Osteoblast (primary cell): Measurements from ENCODE around the gene ARL16. TPM values are rescaled to one million over a fixed set of nuclear protein-coding genes. Genes with fewer than 3 reads are reported as not detected.

ENCODE experiments used
- DNase-seq: peaks from one replicate; pipeline ENCODE4 v3.0.0; 2011; ENCODE audit warnings: low spot score, mixed read lengths; ENCODE audit not compliant: insufficient read length; ENCODE audit errors: missing footprints
- H2AFZ ChIP-seq: 2 replicates; pipeline ENCODE4 v1.6.0; 2011; ENCODE audit warnings: mild to moderate bottlenecking, low read length
- H3K27ac ChIP-seq: 2 replicates; pipeline ENCODE4 v1.5.1; 2011; ENCODE audit warnings: mild to moderate bottlenecking, low read depth, low read length, moderate library complexity
- H3K27me3 ChIP-seq: 2 replicates; pipeline ENCODE4 v1.6.0; 2012; ENCODE audit warnings: mild to moderate bottlenecking, control low read depth, inconsistent platforms, low read length, moderate library complexity; ENCODE audit not compliant: insufficient read depth
- H3K36me3 ChIP-seq: 2 replicates; pipeline ENCODE4 v1.5.1; 2011; ENCODE audit warnings: mild to moderate bottlenecking, low read length, control low read depth, moderate library complexity; ENCODE audit not compliant: insufficient read depth
- H3K4me1 ChIP-seq: 2 replicates; pipeline ENCODE4 v1.5.1; 2011; ENCODE audit warnings: mild to moderate bottlenecking, low read length, control low read depth, moderate library complexity; ENCODE audit not compliant: insufficient read depth
- H3K4me2 ChIP-seq: 2 replicates; pipeline ENCODE4 v1.6.0; 2011; ENCODE audit warnings: mild to moderate bottlenecking, low read length; ENCODE audit not compliant: insufficient read depth
- H3K4me3 ChIP-seq: fragments of 200-600 bp; sonication (generic); 3 replicates; pipeline ENCODE4 v1.5.1; 2012; ENCODE audit warnings: mild to moderate bottlenecking, low read length, inconsistent platforms; ENCODE audit not compliant: insufficient read depth
- H3K79me2 ChIP-seq: 2 replicates; pipeline ENCODE4 v1.6.0; 2012; ENCODE audit warnings: mild to moderate bottlenecking, low read length, control low read depth, inconsistent platforms; ENCODE audit not compliant: insufficient read depth
- H3K9me3 ChIP-seq: 2 replicates; pipeline ENCODE4 v1.5.1; 2011; ENCODE audit warnings: low read depth, low read length, control low read depth
- H4K20me1 ChIP-seq: 2 replicates; pipeline ENCODE4 v1.6.0; 2012; ENCODE audit warnings: mild to moderate bottlenecking, low read length, control low read depth; ENCODE audit not compliant: insufficient read depth
- total RNA-seq: library from RNA; depleted of rRNA; stranded (reverse); fragments of >200 nt; gene quantifications from 2 replicates; pipeline ENCODE4 v1.2.3, GENCODE V29; 2012
- TF ChIP-seq, protein P1 (sequence below): IDR thresholded peaks from 2 replicates; pipeline ENCODE4 v1.5.1; 2011; ENCODE audit warnings: mild to moderate bottlenecking, low read depth, low read length, moderate library complexity; ENCODE audit errors: extremely low read depth

ARL16 gene
- total RNA-seq, 1 donor = 26.1 TPM

DNA sequence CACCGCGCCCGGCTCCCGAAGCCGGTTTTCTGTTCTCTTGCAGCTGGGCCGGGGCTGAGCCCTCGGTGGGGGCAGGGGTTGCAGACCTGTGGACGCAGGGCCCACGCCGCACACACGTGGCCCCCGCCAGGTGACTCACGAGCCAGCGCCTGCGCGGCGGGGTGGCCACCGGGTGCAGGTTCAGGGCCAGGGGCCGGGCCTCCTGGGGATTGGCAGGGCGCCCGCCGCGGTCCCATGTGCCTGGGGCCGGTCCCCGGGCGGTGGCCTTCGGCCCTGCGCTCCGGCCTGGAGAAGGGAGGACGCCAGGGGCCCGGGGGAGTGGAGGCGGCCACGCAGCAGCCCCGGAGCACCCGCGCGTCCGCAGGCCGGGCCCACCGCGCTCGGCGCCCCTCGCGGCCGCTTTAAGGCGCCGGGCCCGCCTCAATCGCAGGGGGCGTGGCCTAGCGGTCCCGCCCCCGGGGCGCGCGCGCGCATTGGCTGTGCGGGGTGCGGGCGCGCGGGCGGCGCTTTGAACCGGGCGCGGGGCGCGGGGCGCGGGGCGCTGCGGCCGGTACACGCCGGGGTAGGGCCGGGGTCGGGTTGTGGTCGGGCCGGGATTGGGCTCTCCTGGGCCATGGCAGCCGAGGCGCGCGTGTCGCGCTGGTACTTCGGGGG lies 28.3 kb upstream of the ARL16 start, which contains the start of gene SLC25A10:
Gene SLC25A10, plus strand, starts transcription at position 471 of the 654 bp plus-strand sequence. Its CDS starts 143 bp downstream, at position 614.
- Histone ChIP-seq H3K9me3 (no peaks in the 10 kb centered on the region), H3K27me3 (no peaks in the 10 kb centered on the region), H3K79me2 (peaks cover 3% of the 10 kb centered on the region), H3K4me3 (peak within 1 kb of the TSS; percentile 77), H3K4me2 (peak within 1 kb of the TSS; percentile 87), H2AFZ (peak within 1 kb of the TSS; percentile 35), H4K20me1 (peaks cover 10% of the 10 kb centered on the region), H3K27ac (no peak within 1 kb of the TSS), H3K4me1 (peaks cover 27% of the 10 kb centered on the region), H3K36me3 (peaks cover 12% of the 10 kb centered on the region)
- TF ChIP-seq, protein P1, sequence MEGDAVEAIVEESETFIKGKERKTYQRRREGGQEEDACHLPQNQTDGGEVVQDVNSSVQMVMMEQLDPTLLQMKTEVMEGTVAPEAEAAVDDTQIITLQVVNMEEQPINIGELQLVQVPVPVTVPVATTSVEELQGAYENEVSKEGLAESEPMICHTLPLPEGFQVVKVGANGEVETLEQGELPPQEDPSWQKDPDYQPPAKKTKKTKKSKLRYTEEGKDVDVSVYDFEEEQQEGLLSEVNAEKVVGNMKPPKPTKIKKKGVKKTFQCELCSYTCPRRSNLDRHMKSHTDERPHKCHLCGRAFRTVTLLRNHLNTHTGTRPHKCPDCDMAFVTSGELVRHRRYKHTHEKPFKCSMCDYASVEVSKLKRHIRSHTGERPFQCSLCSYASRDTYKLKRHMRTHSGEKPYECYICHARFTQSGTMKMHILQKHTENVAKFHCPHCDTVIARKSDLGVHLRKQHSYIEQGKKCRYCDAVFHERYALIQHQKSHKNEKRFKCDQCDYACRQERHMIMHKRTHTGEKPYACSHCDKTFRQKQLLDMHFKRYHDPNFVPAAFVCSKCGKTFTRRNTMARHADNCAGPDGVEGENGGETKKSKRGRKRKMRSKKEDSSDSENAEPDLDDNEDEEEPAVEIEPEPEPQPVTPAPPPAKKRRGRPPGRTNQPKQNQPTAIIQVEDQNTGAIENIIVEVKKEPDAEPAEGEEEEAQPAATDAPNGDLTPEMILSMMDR = no peak
- peak; percentile 100 for DNase-seq

DNA sequence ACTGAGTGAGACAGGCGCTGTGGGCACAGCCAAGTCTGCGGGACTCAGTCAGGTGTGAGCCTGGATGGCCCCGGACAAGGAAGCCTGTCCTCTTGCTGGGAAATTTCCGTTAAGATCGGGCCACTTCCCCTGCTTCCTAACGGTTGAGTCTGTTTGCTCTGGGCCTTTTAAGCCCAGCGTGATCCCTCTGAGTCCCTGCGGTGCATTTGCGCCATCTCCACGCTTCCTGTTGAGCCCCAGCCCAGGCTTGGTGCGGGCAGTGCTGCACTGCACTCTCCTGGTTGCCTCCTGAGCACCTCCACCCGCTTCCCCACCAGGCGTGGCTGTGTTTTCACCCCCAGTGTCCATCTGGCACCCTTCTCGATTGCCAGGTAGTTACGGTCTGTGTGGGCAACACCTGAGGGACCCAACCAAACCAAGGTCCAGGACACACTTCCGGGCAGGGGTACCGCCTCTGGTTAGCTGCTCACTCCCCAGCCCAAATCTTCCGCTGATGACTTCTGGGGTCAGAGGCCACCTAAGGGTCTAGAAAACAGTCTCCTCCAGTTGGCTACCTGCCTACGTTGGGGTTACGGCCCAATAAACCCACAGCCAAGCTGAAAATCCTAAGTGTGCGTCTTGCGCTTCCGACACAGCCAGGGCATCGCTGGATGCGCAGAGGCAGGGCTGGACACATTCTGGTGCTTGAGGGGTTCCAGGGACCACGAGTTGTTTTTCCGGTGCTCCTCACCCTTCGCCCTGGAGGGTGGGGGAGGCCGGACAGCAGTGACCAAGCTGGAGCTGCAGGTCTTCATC lies 27.1 kb upstream of the ARL16 start:
- H2AFZ ChIP-seq = no peak overlapping the region
- DNase-seq = peak; percentile 87
- TF ChIP-seq, protein P1 = no peak
- peak overlapping the region; percentile 82 for H3K4me2 ChIP-seq
- H3K4me1 ChIP-seq = peaks cover 27% of the 10 kb centered on the region
- no peaks in the 10 kb centered on the region for H3K9me3 ChIP-seq
- peaks cover 12% of the 10 kb centered on the region for H4K20me1 ChIP-seq
- peak overlapping the region; percentile 77 for H3K4me3 ChIP-seq
- peaks cover 6% of the 10 kb centered on the region for H3K79me2 ChIP-seq
- H3K27me3 ChIP-seq = no peaks in the 10 kb centered on the region
- no peak overlapping the region for H3K27ac ChIP-seq
- peaks cover 21% of the 10 kb centered on the region for H3K36me3 ChIP-seq

DNA sequence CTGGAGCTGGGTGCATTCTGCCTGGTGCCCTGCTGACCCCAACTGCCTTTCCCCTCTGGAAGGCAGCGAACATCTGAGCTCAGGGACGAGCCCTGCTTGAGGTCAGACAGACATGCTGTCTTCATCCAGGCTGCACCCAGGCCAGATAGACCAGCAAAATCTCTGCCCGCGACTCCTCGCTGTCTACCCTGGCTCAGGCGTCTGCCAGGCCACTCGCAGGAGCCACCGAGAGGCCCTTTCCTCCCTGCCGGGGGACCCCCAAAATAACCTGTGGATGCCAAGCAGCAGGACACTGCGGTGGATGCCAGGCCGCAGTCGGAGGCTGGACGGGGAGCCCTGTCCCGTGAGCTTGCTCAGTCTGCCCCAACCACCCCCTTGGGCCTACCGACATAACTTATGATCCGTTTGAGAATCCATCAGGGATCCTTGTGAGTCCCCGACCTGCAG lies 25.2 kb upstream of the ARL16 start:
- Histone ChIP-seq H3K4me1 (peaks cover 36% of the 10 kb centered on the region), H2AFZ (no peak overlapping the region), H3K4me3 (no peak overlapping the region), H3K27me3 (no peaks in the 10 kb centered on the region), H3K36me3 (peaks cover 26% of the 10 kb centered on the region), H3K27ac (no peak overlapping the region), H3K79me2 (peaks cover 22% of the 10 kb centered on the region), H3K9me3 (no peaks in the 10 kb centered on the region), H3K4me2 (no peak overlapping the region), H4K20me1 (peaks cover 9% of the 10 kb centered on the region)
- TF ChIP-seq, protein P1 = no peak
- peak; percentile 74 for DNase-seq
